ENCODE data around the gene FBLN2. TPM values are rescaled to one million over a fixed set of nuclear protein-coding genes. Genes with fewer than 3 reads are reported as not detected.
A peak's percentile ranks its signal among the peaks of the same experiment; 100 is the strongest.

The FBLN2 gene
- total and polyA plus RNA-seq, 10 of the 15 experiments (the other 5 are each of a cell fraction or from before 2014, with no cell fraction given): 0.03 to 0.41 (median 0.12) TPM; not detected in 2

DNA sequence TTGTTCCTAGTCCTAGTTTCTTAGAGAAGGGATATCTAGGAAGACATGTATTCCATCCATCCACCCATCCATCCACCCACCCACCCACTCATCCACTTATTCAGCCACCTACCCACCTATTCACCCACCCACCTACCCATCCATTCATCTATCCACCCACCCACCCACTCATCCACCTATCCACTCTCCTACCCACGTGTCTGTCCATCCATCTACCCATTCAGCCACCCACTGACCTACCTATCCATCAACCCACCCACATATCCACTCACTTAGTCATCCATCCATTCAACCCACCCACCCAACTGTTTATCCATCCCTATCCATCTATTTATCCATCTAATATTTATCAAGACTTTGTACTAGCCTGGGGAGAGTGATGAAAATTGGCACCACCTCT lies 120.5 kb downstream of the FBLN2 start:
- H3K36me3 ChIP-seq (ENCODE audit: control insufficient read depth in 2 of 2, insufficient read depth in 2 of 2, low read length in 1 of 2): no peaks in the 10 kb centered on the region
- ChIA-PET RAD21 (ENCODE audit: unreplicated experiment) (no interaction called here), CTCF (interaction anchor here (1.2 kb wide), 1 partner anchor 12 kb away, joined by 4 read pairs; no protein-coding TSS in a partner anchor), POLR2A (no interaction called here), SMC1A (ENCODE audit: uncharacterized antibody, unreplicated experiment) (no interaction called here)
- no peaks in the 10 kb centered on the region for H3K79me2 ChIP-seq (ENCODE audit: control insufficient read depth, insufficient read depth, low read length)
- H4K20me1 ChIP-seq (ENCODE audit: control insufficient read depth, insufficient read depth): no peaks in the 10 kb centered on the region
- no peaks in the 10 kb centered on the region for H3K9me3 ChIP-seq (replicated peaks; ENCODE audit: control insufficient read depth, insufficient read depth, low read length)
- intact Hi-C loops (cut with micrococcal nuclease; ENCODE audit: unreplicated experiment) (no loop called here), in situ Hi-C loops (cut with MboI) (no loop called here)
- H3K4me2 ChIP-seq (ENCODE audit: control insufficient read depth, insufficient read depth): no peak overlapping the region
- DNase-seq (ENCODE audit: low read depth, low spot score): no peak
- ATAC-seq: no peak
- no peak overlapping the region for H3K4me3 ChIP-seq
- TF ChIP-seq PAX8 (IDR thresholded peaks at IDR 0.05) (no peak), HDAC2 (IDR thresholded peaks at IDR 0.05) (no peak)
- TF ChIP-seq, protein P1, sequence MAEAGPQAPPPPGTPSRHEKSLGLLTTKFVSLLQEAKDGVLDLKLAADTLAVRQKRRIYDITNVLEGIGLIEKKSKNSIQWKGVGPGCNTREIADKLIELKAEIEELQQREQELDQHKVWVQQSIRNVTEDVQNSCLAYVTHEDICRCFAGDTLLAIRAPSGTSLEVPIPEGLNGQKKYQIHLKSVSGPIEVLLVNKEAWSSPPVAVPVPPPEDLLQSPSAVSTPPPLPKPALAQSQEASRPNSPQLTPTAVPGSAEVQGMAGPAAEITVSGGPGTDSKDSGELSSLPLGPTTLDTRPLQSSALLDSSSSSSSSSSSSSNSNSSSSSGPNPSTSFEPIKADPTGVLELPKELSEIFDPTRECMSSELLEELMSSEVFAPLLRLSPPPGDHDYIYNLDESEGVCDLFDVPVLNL (IDR thresholded peaks at IDR 0.05; ENCODE audit: low read depth, low read length): no peak
- H3K9ac ChIP-seq (ENCODE audit: control insufficient read depth, insufficient read depth, low read length): no peak overlapping the region
- H2AFZ ChIP-seq (ENCODE audit: control insufficient read depth, low read depth, low read length): no peak overlapping the region
- no peaks in the 10 kb centered on the region for H3K27me3 ChIP-seq (replicated peaks in 1 of 2; ENCODE audit: control insufficient read depth in 2 of 2, insufficient read depth in 2 of 2, low read length in 1 of 2)
- H3K4me1 ChIP-seq (ENCODE audit: control insufficient read depth, insufficient read depth, low read length): no peaks in the 10 kb centered on the region
- no CpG with 5 or more reads among the region's 1 CpG for WGBS (ENCODE audit: insufficient coverage, insufficient replicate concordance, low lambda C conversion rate, missing lambda C conversion rate)
- no peak for FAIRE-seq
- H3K27ac ChIP-seq (ENCODE audit: control insufficient read depth, insufficient read depth): no peak overlapping the region
- BruUV-seq (replicated peaks): no TSS peak

DNA sequence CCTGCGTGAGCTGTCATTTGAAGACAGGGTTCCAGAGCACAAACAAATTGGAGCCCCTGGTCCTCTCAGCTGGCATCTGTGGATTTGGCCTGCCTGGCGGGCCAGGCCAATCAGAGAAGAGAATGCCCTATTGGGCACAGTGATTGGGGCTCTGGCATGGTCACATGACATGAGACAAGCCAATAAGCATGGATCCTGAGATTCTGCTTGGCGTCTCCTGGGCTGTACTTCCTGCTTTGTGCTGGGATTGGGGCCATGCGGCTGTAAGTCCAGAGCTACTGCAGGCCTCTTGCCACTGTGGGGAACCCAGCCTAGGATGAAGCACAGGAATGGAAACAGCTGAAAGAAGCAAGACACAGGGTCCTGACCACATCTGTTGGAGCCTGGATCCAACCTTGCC lies 121.4 kb downstream of the FBLN2 start:
- 43% methylated on average over 4 of the region's 4 CpGs for WGBS (ENCODE audit: insufficient coverage, insufficient replicate concordance, low lambda C conversion rate, missing lambda C conversion rate)
- RAD21 ChIA-PET (ENCODE audit: unreplicated experiment): no interaction called here
- H3K9ac ChIP-seq (ENCODE audit: control insufficient read depth, insufficient read depth, low read length): no peak overlapping the region
- H3K36me3 ChIP-seq (ENCODE audit: control insufficient read depth in 2 of 2, insufficient read depth in 2 of 2, low read length in 1 of 2): no peaks in the 10 kb centered on the region
- H3K9me3 ChIP-seq (replicated peaks; ENCODE audit: control insufficient read depth, insufficient read depth, low read length): no peaks in the 10 kb centered on the region
- FAIRE-seq (no peak), DNase-seq (ENCODE audit: low read depth, low spot score) (no peak), ATAC-seq (no peak)
- H2AFZ ChIP-seq (ENCODE audit: control insufficient read depth, low read depth, low read length): no peak overlapping the region
- POLR2A ChIA-PET: no interaction called here
- intact Hi-C loops (cut with micrococcal nuclease; ENCODE audit: unreplicated experiment): no loop called here
- BruUV-seq (replicated peaks): no TSS peak
- H3K27ac ChIP-seq (ENCODE audit: control insufficient read depth, insufficient read depth): no peak overlapping the region
- H3K79me2 ChIP-seq (ENCODE audit: control insufficient read depth, insufficient read depth, low read length): no peaks in the 10 kb centered on the region
- in situ Hi-C loops (cut with MboI): no loop called here
- H3K4me2 ChIP-seq (ENCODE audit: control insufficient read depth, insufficient read depth): no peak overlapping the region
- no peaks in the 10 kb centered on the region for H3K4me1 ChIP-seq (ENCODE audit: control insufficient read depth, insufficient read depth, low read length)
- TF ChIP-seq, protein P2, sequence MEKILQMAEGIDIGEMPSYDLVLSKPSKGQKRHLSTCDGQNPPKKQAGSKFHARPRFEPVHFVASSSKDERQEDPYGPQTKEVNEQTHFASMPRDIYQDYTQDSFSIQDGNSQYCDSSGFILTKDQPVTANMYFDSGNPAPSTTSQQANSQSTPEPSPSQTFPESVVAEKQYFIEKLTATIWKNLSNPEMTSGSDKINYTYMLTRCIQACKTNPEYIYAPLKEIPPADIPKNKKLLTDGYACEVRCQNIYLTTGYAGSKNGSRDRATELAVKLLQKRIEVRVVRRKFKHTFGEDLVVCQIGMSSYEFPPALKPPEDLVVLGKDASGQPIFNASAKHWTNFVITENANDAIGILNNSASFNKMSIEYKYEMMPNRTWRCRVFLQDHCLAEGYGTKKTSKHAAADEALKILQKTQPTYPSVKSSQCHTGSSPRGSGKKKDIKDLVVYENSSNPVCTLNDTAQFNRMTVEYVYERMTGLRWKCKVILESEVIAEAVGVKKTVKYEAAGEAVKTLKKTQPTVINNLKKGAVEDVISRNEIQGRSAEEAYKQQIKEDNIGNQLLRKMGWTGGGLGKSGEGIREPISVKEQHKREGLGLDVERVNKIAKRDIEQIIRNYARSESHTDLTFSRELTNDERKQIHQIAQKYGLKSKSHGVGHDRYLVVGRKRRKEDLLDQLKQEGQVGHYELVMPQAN (conservative IDR thresholded peaks at IDR 0.05): no peak
- TF ChIP-seq NFYB (IDR thresholded peaks at IDR 0.05; ENCODE audit: insufficient read depth, low read depth, low read length) (0 out of 2 replicates have a peak, but pooled peaks have one; percentile 26), TAF1 (IDR thresholded peaks at IDR 0.05; ENCODE audit: borderline replicate concordance, low read depth, low read length) (no peak)
- H3K4me3 ChIP-seq: no peak overlapping the region
- H3K27me3 ChIP-seq (replicated peaks in 1 of 2; ENCODE audit: control insufficient read depth in 2 of 2, insufficient read depth in 2 of 2, low read length in 1 of 2): no peaks in the 10 kb centered on the region
- H4K20me1 ChIP-seq (ENCODE audit: control insufficient read depth, insufficient read depth): no peaks in the 10 kb centered on the region
- CTCF ChIA-PET: interaction anchor here (1.2 kb wide), 1 partner anchor 12 kb away, joined by 4 read pairs; no protein-coding TSS in a partner anchor
- SMC1A ChIA-PET (ENCODE audit: uncharacterized antibody, unreplicated experiment): no interaction called here

Data from GM12878 (cell line).